Suppressor macrophage treated with lipopolysaccharide for 1 hour (primary cell): ENCODE measurements around the gene ARFGEF2.
A peak's percentile ranks its signal among the peaks of the same experiment; 100 is the strongest.

Source experiments
- DNase-seq, 3 donors: peaks; one replicate each; pipeline ENCODE4 v3.0.0-alpha.2; 2020 to 2022

Gene ARFGEF2

DNA sequence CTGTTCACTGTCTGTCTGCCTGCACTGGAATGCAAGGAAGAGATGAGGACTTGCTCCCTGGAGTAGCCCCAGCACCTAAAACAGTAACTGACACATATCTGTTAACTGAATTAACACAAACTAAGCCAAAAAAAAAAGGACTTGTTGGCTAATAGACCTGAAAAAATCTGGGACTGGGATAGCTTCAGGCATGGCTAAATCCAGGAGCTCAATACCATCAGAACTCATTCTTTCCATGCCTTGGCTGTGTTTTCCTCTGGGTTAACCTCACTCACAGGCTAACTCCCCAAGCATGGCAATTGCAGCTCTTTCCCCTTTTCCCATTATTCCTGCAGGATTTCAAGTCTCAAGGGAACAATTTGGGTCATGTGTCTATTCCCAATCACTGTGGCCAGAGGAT is 21.6 kb upstream of the ARFGEF2 start:
- no peak for DNase-seq

DNA sequence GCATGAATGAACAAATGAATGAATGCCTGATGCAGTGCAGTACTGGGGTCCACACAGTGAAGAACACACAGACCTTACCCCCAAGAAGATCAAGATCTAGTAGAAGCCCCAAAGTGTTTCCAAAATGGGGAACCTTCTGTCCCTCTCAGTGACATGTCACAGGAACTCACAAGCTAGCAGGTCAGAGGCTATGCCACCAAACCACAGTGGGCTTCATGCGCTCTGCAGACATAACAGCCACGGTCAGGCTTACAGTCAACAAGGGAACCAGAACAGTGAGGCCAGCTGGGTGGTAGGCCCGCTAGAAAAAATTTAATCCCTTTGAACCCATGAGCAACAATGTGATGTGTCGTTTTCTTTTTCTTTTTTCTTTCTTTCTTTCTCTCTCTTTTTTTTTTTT is 20.2 kb upstream of the ARFGEF2 start:
- peak; percentile 36 to 51 (median 48) for DNase-seq

DNA sequence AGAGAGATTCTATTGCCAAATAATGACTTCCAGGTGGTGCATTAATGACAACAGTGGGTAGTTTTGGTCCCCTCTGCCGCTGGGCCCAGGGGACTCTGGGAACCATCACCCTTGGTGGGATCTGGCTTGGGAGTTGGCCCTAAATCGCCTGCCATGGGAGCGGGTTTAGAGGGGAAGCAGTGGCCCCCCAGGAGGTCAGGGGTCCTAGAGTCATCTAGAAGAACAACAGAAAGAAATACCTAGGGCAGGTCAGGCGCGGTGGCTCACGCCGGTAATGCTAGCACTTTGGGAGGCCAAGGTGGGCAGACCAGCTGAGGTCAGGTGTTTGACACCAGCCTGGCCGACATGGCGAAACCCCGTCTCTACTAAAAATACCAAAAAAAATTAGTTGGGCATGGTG is 17.8 kb upstream of the ARFGEF2 start:
- no peak for DNase-seq

DNA sequence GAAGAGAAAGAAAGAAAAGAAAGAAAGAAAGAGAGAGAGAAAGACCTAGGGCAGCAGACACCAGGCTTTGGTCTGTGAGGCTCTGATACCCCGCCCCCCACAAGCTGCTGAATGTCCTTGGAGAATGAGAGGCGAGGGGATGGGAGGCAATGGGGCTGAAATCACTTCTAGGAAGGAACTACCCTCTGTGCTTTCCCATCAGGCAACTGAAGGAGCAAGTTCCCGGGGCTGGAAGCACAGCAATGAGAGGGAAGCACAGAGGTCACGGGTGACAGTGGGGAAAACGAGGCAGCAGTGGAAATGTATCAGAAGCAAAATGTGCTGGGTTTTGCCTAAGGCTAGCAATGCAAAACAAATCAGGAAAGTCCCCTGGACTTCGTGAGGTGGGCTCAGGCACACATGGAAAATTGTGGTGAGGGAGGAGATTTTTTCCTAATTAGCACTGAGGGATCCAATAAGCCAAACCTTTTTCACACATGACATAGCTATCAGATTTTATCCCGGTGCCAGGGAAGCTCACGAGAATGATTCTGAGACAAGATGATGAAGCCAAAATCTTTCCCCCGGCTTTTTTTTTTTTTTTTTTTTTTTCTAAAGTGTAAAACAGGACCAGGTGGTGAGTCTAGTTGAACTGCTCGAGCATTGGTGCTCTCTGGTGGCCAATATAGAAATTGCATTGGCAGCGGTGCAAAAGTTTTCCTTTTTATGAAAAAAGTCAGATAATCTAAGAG is 16.8 kb upstream of the ARFGEF2 start:
- peak; percentile 79 to 86 (median 85) for DNase-seq

DNA sequence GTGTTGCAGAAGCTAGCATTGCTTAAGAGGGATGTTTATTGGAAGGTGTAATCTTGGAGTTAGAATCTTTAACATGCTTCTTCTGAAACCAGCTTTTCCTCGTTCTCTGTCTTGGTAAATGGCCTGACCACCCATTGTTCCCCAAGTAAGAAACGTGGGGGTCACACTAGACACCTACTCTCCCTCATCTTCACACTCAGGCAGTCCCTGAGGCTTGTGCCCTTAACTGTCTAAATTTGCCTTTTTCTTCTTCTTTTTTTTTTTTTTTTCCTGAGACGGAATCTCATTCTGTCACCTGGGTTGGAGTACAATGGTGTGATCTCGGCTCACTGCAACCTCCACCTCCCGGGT is 16.2 kb upstream of the ARFGEF2 start:
- no peak for DNase-seq

DNA sequence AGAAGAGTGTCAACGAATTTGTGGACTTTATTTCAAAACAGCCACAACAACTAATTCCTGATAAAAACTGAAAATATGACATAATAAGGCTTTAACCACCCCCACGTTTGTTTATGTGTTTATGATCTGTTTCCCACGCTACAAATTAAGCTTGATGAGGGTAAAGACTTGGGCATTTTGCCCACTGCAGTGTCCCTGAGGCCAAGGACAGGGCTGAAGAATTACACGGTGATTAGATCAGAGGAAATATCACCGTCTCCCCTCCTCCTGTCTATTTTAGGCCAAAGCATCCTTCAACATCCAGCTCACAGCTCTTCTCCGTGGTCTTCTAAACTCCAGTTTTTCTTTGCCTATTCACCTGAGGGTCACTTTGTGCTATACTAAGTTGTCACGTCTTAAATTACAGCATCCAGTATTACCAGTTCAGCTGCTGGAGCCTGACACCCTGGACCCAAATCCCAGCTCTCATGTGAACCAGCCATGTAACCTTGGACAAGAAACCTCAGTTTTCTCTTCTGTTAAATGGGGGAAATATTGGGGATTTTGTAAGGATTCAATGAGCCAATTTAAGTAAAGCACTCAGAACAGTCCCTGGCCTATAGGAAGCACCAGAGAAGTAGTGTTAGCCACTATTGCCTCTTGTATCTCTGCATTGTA is 15.2 kb upstream of the ARFGEF2 start:
- no peak for DNase-seq

DNA sequence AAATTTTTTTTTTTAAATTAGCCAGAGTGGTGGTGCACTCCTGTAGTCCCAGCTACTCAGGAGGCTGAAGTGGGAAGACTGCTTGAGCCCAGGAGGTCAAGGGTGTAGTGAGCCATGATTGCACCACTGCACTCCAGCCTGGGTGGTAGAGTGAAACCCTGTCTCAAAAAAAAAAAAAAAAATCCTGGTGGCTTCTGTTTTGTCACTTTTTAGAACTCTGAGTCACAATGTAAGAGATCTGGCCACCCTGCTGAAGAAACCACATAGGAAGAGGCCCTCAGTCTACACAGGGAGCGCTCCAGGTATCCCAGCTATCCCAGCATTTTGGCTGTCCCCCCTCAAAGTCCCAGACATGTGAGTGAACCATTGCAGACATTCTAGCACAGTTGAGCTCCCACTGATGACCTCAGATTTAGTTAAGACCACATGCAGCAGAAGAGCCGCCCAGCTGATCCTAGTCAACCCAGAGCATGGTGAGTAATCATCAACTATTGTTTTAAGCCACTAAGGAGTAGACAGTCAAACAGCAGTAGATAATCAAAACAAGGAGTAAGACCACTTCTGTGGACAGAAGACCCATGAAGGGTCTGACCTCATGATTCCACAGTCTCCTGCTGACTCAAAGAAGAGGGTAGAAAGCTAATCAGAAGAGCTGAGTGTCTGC is 12.7 kb upstream of the ARFGEF2 start:
- DNase-seq: no peak

DNA sequence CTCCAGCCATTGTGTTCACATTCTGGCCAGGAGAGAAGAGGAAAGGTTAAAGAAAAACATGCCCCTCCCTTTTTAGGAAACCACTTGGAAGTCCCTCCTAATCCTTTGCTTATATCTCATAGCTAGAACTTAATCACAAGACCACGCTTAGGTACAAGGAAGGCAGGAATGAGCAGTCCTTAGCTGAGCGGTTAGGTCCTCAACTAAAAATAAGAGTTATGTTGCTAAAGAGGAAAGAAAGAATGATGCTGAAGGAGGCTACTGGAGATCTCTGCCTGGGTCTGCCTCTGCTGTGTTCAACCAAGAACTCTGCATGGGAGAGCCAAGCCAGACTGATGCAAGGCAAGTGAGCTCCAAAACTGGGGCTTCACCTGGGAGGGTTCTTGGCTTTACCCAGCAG is 11.6 kb upstream of the ARFGEF2 start:
- DNase-seq: no peak

DNA sequence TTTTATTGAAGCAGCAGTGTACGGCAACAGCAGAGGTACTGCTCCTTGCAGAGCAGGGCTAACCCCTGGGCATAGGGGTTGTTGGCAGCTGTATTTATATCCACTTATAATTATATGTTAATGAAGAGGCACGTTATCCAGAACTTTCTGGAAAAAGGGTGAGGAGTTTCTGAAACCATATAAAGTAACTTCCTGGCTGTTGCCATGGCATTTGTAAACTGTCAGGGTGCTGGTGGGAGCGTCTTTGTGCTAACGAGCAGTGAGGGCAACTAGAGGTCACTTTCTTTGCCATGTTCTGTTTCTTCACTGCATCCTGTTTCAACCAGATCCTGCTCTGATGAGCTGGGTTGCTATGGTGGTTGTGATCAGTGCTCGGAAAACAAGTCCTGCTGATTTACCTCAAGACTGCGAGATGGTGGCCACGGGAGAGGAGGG is 11.1 kb upstream of the ARFGEF2 start:
- DNase-seq: peak in 1 of 3 donors; percentile 39

DNA sequence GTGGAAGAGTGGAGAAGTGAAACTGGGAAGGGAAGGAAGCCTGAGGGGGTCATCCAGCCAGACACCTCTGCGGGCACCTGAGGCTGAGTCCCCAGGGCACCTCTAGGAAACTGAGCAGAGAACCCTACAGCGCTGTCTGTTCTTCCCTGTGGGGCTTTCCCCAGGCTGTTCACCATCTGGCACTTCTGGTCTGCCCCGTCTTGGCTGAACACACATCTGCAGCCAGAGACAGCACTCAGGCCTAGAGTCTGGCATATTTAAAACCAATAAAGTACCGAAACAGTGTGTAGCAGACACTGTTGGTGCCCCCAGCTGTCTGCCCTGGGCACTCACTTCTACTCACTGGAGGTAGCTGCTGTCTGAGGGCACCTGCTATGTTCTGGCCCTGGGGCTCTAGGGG is 9.4 kb upstream of the ARFGEF2 start:
- DNase-seq: no peak

DNA sequence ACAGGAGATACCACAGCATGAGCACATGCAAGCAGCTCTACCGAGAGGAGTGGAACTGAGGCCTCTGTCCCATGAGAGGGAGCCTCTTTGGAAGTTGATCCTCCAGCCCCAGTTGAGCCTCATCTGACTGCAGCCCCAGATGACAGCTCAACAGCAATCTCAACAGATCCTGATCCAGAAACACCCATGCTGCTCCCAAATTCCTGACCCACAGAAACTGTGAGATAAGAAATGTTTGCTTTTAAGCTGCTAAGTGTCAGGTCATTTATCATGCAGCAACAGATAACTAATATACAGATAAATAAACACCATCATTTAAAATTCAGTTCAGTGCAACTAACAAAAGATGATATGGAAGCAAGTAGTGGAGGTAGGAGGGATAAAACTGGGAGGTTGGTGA is 4.8 kb upstream of the ARFGEF2 start:
- no peak for DNase-seq

DNA sequence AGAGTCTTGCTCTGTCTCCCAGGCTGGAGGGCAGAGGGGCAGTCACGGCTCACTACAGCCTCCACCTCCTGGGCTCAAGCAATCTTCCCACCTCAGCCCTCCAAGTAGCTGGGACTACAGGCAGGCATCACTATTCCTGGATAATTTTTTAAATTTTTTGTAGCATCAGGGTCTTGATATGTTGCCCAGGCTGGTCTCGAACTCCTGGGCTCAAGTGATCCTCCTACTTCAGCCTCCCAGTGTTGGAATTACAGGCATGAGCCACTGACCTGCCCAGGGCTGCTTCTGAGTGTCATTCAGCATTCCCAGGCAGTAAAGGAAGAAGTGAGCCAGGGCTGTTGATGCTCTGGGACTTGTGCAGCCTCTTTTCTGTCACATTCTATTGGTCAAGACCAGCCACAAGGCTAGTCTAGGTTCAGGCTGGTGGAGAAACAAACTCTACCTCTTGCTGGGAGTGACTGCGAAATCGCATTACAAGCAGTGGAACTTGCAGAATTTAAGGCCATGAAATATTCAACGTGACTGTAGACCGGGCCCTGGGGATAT is 2.1 kb upstream of the ARFGEF2 start:
- DNase-seq: no peak

DNA sequence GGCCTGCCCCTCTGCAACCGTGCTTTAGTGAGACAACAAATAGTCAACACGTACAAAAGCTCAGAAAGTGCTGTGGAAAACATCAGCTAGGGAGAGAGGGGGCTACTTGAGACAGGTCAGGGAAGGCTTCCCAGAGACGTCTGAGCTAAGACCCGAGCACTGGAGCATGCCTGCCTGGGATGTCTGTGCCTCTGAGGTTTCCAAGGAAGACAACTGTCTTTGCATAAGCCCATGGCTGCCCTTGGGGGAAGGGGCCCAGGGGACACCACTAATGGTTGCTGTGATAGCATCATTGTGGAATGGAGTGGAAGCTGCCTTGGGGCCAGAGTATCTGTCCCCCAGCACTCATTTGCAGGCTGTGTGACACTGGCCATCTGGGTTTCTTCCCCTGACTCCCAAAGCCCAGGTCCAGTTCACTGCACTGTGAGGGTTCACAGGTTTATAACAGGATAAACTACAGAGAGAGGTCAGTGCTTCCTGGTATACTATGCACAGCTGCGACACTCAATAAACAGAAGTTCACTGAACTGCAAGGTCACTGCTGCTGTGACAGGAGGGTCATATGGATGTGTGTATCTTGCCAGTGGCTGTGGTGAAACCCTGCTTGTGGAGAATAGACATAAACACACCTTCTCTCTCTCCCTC is 1.5 kb upstream of the ARFGEF2 start:
- DNase-seq: peak in 1 of 3 donors; percentile 33

DNA sequence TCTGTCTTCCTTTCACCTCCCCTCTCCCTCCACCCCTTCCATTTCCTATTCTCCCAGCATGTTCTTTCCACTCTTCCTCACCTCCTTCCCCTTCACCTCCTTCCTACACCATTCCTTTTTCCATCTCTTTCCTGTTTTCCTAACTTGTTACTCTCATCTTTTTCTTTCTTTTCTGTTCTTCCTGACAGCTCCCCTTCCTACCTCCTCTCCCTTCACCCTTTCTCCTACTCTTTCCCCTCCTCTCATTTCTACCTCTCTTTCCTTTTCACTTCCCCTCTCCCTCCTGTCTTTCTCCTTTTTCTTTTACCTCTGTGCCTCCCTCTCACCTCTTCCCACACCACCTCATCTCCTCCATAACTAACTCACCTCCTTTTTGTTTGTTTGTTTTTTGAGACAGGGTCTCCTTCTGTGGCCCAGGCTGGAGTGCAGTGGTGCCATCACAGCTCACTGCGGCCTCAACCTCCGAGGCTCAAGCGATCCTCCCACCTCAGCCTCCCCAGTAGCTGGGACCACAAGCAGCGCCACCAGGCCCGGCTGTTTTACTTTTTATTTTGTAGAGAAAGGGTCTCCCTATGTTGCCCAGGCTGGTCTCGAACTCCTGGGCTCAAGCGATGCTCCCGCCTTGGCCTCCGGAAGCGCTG is 864 bp upstream of the ARFGEF2 start:
- no peak for DNase-seq

DNA sequence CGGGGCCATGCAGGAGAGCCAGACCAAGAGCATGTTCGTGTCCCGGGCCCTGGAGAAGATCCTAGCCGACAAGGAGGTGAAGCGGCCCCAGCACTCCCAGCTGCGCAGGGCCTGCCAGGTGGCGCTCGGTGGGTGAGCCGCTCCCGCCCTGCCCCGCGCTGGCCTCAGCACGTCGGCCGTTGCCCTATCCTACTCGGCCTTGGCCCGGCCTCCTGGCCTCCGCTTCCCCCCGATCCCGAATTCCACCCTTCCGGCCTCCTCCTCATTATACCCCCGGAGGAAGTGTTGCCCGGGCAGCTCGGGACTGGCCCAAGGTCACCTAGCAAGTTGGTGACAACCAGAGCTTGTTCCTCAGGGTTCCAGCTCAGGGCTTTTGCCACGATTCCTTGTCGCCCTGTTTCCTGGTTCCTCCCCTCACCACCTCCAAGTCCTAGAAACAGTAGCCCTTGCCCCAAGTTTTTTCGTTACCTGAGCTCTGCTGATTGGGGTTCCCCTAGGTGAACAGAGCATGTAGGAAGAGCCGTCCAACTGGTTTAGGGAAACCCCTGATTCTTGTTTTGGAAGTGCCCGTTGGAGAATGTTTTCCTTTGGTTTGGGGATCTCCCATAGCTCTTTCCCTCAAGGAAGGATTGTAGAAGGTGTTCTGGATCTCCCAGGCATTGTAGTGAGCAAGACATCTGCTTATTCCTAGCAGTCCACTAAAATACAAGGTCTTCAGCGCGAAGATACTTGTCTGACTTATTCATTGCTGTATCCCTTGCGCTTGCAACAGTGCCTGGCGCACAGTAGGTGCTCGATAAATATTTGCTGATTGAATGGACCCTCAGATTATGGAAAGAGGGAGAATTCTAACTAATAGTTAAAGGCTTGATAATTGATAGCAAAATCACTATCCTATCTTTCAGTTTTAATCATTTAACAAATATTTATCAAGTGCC is 641 bp downstream of the ARFGEF2 start:
- DNase-seq: peak; percentile 36 to 67 (median 44)

DNA sequence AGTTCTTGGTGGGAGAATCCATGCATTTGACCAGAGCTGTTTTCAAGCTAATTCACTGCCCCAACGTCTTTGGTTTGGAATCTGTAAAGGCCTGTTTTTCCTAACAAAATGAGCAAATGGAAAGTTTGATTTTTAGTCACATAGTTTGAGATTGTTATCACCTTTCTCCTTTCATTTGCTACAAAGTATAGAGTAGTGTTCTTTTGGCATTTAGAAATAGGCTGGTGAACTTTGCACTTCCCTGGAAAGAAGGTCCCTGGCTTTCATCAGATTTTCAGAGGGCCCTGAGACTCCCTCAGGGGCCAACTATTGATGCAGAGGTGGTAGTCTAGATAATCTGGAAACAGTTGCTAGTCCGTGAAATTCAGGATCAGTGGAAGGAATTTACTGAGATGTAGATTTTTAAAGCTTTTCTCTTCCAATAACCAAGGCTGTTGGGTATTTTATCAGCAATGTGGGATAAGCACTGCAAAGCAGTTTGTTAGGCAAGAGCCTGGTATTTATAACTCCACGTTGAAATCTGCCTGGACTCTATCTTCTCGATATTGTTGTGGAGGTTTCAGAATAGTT is 1.7 kb downstream of the ARFGEF2 start:
- no peak for DNase-seq

DNA sequence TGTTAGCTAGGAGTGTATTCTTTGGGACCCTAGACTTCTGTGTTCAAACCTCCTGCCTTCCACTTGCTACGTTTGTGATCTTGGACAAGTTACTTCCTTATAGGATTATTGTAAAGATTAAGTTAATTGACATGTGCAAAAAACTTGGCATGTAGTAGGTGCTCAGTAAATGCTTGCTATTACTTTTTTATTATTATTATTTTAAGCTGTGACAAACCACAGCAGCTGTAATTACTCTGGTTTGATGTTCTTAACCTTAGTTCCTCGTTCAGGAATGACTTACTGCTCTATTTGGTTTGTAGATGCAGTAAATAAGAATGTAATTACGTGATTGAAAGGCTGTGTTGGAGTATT is 3.2 kb downstream of the ARFGEF2 start:
- no peak for DNase-seq

DNA sequence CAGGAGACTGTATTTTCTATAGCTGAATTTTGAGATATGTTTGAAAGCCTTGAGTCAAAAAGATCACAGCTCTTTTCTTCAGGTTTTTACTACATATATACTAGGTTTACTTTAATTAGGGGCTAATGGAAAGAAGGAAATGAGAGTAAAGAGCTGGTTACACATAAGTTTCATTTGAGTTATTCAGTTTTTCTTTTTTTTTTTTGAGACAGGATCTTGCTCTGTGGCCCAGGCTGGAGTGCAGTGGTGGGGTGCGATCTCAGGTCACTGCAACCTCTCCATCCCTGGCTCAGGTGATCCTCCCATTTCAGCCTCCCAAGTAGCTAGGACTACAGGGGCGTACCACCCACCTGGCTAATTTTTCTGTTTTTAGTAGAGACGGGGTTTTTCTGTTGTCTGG is 4.8 kb downstream of the ARFGEF2 start:
- DNase-seq: no peak

DNA sequence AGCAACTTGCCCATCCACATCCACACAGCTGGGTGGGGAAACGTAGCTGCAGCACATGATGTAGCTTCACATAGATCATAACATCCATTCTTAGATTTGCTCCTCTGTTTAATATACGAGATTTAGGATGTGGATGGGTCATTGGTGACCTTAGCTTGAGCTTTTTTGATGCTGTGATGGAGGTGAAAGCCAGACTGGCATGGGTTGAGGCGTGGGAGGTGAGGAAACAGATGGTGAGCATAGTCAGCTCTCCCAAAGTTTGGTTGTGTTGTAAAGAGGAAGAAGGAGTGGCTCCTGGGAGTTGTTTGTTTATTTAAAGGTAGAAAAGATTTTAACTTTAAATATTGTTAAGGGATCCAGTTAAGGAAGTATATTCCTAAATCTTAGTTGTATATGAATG is 5.3 kb downstream of the ARFGEF2 start:
- DNase-seq: peak; percentile 68 to 79 (median 69)

DNA sequence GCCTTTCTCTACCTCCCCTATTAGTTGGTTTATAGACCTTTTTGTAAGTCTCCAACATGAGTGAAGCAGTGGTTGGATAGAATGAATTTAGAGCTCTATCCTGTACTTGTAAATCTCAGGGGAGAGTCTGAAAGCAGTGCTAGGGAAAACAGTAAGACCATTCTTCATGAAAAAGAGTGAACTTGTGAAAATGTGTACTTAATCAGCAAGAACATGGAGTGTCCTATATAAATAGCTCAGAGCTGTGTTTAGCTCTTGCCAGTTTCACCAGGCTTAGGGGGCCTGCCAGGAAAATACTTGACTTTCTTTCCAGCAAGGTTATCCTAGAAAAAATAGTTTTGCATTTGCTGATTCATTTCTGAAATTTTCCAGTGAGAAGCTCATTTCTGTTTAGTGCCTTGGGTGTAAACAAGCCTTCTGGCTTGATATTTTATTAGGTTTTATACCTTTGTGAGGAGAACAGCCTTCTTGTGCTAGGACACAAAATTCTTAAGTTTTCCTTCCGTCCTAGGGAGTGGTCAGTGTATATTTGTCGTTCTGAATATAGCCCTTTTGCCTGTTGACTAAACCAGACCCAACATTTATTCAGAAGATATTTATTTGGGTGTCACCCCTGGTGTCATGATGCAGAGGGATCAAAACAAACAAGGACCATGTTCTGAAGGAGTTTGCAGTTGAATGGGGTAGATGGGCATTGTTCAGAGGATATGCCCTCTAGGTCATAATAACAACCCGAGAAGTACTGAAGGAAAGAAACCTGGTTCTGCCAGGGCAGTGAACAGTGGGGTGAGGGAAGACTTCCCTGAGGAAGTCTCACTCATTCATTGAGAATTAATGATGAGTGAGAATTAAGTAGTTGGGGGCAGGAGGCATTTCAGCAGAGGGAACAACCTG is 7.6 kb downstream of the ARFGEF2 start:
- no peak for DNase-seq
